Heart left ventricle (tissue), 13 donors: Measurements from ENCODE around the gene MC1R.

Experiments
- CTCF ChIP-seq, 12 donors: fragments of 200-600 bp; sonication (generic) in 4 of 12; IDR thresholded peaks; one replicate each; pipeline versions ENCODE4 v1.5.0 to v1.8.0; 2018 to 2022; ENCODE audit warnings: antibody characterized with exemption in 12 of 12, mild to moderate bottlenecking in 5 of 12
- POLR2A ChIP-seq, 2 donors: fragments of 450-650 bp; IDR thresholded peaks; one replicate each; pipeline ENCODE4 v1.6.1; 2017; ENCODE audit warnings: antibody characterized with exemption in 2 of 2, mild to moderate bottlenecking in 2 of 2, moderate library complexity in 2 of 2
- donor health status: ischemic (EF 13 %, LVEDD 7.1; RV severe dilation, severe dysfunction).
- donor health status: DM: no; HTN: yes; CAD: no.
- donor health status: DM: no; HTN: no; CAD: no.
- donor health status: ischemic (EF 25% LVEDD 6.9; RV normal size, moderate dysfunction).
- donor health status: ischemic (EF 25% LVEDD 5.7; RV mildly dilated, moderate dysfunction).
- donor health status: ischemic (EF 35%, LVEDD 5.7; RV mildly dilated, moderate dysfunction).
- donor health status: nonischemic (EF 11% LVEDD 7.7; RV severe dilation, severe dysfunction).
- donor health status: DM: yes; HTN: yes; CAD: no.
- donor health status: PGD.
- donor health status: ischemic (EF 29% LVEDD 5.4; RV normal size, mild dysfunction).
- donor health status: nonischemic (EF 23%, LVEDD 6.1; RV moderate dilation, normal function).

- TF ChIP-seq POLR2A (IDR thresholded peaks at IDR 0.05) (no peak), CTCF (IDR thresholded peaks at IDR 0.05) (no peak)
Measured at GRCh38 chr16:89931964-89932363, 13.3 kb downstream of the MC1R start.
